GM19025 (cell line): ENCODE measurements around the gene NBPF1.
"Not testable (repeated sequence)": the region's sequence is repeated elsewhere in the genome, so short reads cannot be mapped to it uniquely, and the experiment has no call there.

Experiments used
- ATAC-seq: cut with Tn5 transposase; IDR thresholded peaks from one replicate; pipeline ENCODE4 v1.9.1; 2021; ENCODE audit warnings: mild to moderate bottlenecking, low read depth, moderate library complexity; ENCODE audit not compliant: unreplicated experiment

NBPF1 gene

GRCh38 chr1:16623812-16624719 lies 10.7 kb upstream of the NBPF1 start:
- not testable (repeated sequence) for ATAC-seq

- ATAC-seq = not testable (repeated sequence)
Observed at GRCh38 chr1:16623337-16623736, 10.0 kb upstream of the NBPF1 start.

- ATAC-seq = not testable (repeated sequence)
Observed at GRCh38 chr1:16621681-16622315, 8.4 kb upstream of the NBPF1 start.

- no peak for ATAC-seq
Observed at GRCh38 chr1:16621300-16621658, 7.9 kb upstream of the NBPF1 start.

- ATAC-seq = not testable (repeated sequence)
Observed at GRCh38 chr1:16619803-16620501, 6.6 kb upstream of the NBPF1 start.

GRCh38 chr1:16618719-16619118 lies 5.4 kb upstream of the NBPF1 start:
- ATAC-seq = no peak

- no peak for ATAC-seq
Observed at GRCh38 chr1:16617778-16618580, 4.6 kb upstream of the NBPF1 start.

- no peak for ATAC-seq
Observed at GRCh38 chr1:16617114-16617631, 3.8 kb upstream of the NBPF1 start.

- no peak for ATAC-seq
Observed at GRCh38 chr1:16615253-16616252, 2.2 kb upstream of the NBPF1 start.

GRCh38 chr1:16614361-16615252 lies 1.2 kb upstream of the NBPF1 start:
- no peak for ATAC-seq

GRCh38 chr1:16612332-16613172 lies 812 bp downstream of the NBPF1 start:
- no peak for ATAC-seq

GRCh38 chr1:16611981-16612331 lies 1.4 kb downstream of the NBPF1 start:
- not testable (repeated sequence) for ATAC-seq

GRCh38 chr1:16611164-16611563 lies 2.2 kb downstream of the NBPF1 start:
- ATAC-seq = not testable (repeated sequence)

GRCh38 chr1:16610553-16610952 lies 2.8 kb downstream of the NBPF1 start:
- ATAC-seq = not testable (repeated sequence)

- ATAC-seq = not testable (repeated sequence)
Observed at GRCh38 chr1:16609761-16610160, 3.6 kb downstream of the NBPF1 start.

GRCh38 chr1:16608838-16609560 lies 4.4 kb downstream of the NBPF1 start:
- no peak for ATAC-seq
